ENCODE data around the gene TRIM46. TPM values are rescaled to one million over a fixed set of nuclear protein-coding genes. Genes with fewer than 3 reads are reported as not detected.
"Not testable (repeated sequence)": the region's sequence is repeated elsewhere in the genome, so short reads cannot be mapped to it uniquely, and the experiment has no call there.

The TRIM46 gene
- total RNA-seq, 1 experiment from 2014 or later: 3.8 TPM

DNA sequence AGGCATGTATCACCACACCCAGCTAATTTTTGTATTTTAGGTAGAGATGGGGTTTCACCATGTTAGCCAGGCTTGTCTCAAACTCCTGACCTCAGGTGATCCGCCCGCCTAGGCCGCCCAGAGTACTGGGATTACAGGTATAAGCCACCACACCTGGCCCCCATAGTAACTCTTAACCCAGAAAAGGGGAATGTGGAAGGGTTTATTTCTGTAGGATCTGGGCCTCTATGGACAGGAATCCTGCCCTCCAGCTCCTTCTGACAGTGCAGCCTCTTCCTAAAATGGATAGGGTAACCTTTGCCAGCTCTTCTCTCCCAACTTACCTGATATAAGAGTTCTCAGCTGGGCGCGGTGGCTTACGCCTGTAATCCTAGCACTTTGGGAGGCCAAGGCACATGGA lies 11.0 kb upstream of the TRIM46 start:
- H3K36me3 ChIP-seq (ENCODE audit: control insufficient read depth, insufficient read depth, low read length); H3K9me3 ChIP-seq (ENCODE audit: control insufficient read depth, insufficient read depth, low read depth, low read length); intact Hi-C loops (cut with micrococcal nuclease; ENCODE audit: unreplicated experiment); in situ Hi-C loops (cut with HindIII; ENCODE audit: low pct_unique_long_range_greater_than_20kb, low sequenced_read_pairs); POLR2A ChIA-PET; H3K27me3 ChIP-seq (ENCODE audit: control insufficient read depth, insufficient read depth, low read length); CTCF ChIA-PET; H3K27ac ChIP-seq (ENCODE audit: low read length); H3K4me3 ChIP-seq (ENCODE audit: low read depth in 2 of 2, low read length in 2 of 2); ATAC-seq; DNase-seq (ENCODE audit: low read depth, low spot score); H3K4me1 ChIP-seq (ENCODE audit: control insufficient read depth, insufficient read depth, low read length); BruUV-seq (replicated peaks): not testable (repeated sequence)

DNA sequence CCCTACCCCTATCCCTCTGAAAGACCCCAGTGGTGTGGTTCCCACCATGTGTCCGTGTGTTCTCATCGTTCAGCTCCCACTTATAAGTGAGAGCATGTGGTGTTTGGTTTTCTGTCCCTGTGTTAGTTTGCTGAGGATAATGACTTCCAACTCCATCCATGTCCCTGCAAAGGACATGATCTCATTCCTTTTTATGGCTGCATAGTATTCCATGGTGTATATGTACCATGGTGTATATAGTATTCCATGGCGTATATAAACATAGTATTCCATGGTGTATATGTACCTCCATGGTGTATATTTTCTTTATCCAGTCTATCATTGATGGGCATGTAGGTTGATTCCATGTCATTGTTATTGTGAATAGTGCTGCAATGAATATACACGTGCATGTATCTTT lies 9.9 kb upstream of the TRIM46 start:
- H3K9me3 ChIP-seq (ENCODE audit: control insufficient read depth, insufficient read depth, low read depth, low read length); H3K27me3 ChIP-seq (ENCODE audit: control insufficient read depth, insufficient read depth, low read length); BruUV-seq (replicated peaks); H3K27ac ChIP-seq (ENCODE audit: low read length); ATAC-seq; in situ Hi-C loops (cut with HindIII; ENCODE audit: low pct_unique_long_range_greater_than_20kb, low sequenced_read_pairs); POLR2A ChIA-PET; H3K4me1 ChIP-seq (ENCODE audit: control insufficient read depth, insufficient read depth, low read length); DNase-seq (ENCODE audit: low read depth, low spot score); intact Hi-C loops (cut with micrococcal nuclease; ENCODE audit: unreplicated experiment); H3K36me3 ChIP-seq (ENCODE audit: control insufficient read depth, insufficient read depth, low read length); H3K4me3 ChIP-seq (ENCODE audit: low read depth in 2 of 2, low read length in 2 of 2); CTCF ChIA-PET: not testable (repeated sequence)

DNA sequence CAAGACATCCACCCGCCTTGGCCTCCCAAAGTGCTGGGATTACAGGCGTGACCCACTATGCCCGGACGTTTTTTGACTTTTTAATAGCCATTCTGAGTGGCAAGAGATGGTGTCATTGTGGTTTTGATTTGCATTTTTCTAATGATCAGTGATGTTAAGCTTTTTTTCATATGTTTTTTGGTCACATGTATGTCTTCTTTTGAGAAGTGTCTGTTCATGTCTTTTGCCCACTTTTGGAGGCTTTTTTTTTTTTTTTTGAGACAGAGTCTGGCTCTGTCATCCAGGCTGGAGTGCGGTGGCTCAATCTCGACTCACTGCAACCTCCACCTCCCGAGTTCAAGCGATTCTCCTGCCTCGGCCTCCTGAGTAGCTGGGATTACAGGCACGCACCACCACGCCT lies 9.0 kb upstream of the TRIM46 start:
- H3K27me3 ChIP-seq (ENCODE audit: control insufficient read depth, insufficient read depth, low read length); ATAC-seq; H3K27ac ChIP-seq (ENCODE audit: low read length); H3K9me3 ChIP-seq (ENCODE audit: control insufficient read depth, insufficient read depth, low read depth, low read length); intact Hi-C loops (cut with micrococcal nuclease; ENCODE audit: unreplicated experiment); POLR2A ChIA-PET; H3K4me1 ChIP-seq (ENCODE audit: control insufficient read depth, insufficient read depth, low read length); H3K36me3 ChIP-seq (ENCODE audit: control insufficient read depth, insufficient read depth, low read length); in situ Hi-C loops (cut with HindIII; ENCODE audit: low pct_unique_long_range_greater_than_20kb, low sequenced_read_pairs); DNase-seq (ENCODE audit: low read depth, low spot score); H3K4me3 ChIP-seq (ENCODE audit: low read depth in 2 of 2, low read length in 2 of 2); BruUV-seq (replicated peaks): not testable (repeated sequence)
- CTCF ChIA-PET: interaction anchor here (0.8 kb wide), 1 partner anchor 8 kb away, joined by 6 read pairs; the partner anchor contains the start of gene KRTCAP2

DNA sequence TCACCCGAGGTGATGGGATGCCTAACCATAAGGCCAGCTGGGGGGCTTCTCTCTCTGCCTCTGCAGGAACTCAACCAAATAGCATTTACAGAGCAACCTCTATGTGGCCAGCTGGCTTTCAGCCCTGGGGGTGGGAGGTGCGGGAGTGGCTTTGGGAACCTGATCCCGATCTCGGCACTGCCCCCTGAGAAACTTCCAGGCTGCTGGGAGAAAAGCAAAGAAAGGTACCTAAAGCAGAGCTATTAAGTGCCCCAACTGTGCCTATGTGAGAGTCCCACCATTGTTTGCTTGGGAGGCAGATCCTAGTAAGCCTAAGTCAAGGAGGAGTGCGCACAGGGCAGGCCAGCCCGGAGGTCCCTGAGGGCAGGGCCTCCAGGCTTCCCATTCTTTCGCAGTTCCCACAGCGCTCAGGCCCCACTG lies 7.6 kb upstream of the TRIM46 start:
- no peaks in the 10 kb centered on the region for H3K9me3 ChIP-seq (ENCODE audit: control insufficient read depth, insufficient read depth, low read depth, low read length)
- ChIA-PET POLR2A (no interaction called here), CTCF (interaction anchor here (0.5 kb wide), 1 partner anchor 165 kb away, joined by 3 read pairs; no protein-coding TSS in a partner anchor)
- H3K27ac ChIP-seq (ENCODE audit: low read length): no peak overlapping the region
- no peak for DNase-seq (ENCODE audit: low read depth, low spot score)
- no peaks in the 10 kb centered on the region for H3K27me3 ChIP-seq (ENCODE audit: control insufficient read depth, insufficient read depth, low read length)
- TF ChIP-seq TCF7L2 (IDR thresholded peaks at IDR 0.05; ENCODE audit: low read depth, low read length) (no peak), POLR2AphosphoS5 (IDR thresholded peaks at IDR 0.05; ENCODE audit: low read depth, low read length) (no peak), SIN3A (IDR thresholded peaks at IDR 0.05; ENCODE audit: borderline replicate concordance, insufficient read depth, low read depth, low read length) (no peak)
- TF ChIP-seq, protein P1, sequence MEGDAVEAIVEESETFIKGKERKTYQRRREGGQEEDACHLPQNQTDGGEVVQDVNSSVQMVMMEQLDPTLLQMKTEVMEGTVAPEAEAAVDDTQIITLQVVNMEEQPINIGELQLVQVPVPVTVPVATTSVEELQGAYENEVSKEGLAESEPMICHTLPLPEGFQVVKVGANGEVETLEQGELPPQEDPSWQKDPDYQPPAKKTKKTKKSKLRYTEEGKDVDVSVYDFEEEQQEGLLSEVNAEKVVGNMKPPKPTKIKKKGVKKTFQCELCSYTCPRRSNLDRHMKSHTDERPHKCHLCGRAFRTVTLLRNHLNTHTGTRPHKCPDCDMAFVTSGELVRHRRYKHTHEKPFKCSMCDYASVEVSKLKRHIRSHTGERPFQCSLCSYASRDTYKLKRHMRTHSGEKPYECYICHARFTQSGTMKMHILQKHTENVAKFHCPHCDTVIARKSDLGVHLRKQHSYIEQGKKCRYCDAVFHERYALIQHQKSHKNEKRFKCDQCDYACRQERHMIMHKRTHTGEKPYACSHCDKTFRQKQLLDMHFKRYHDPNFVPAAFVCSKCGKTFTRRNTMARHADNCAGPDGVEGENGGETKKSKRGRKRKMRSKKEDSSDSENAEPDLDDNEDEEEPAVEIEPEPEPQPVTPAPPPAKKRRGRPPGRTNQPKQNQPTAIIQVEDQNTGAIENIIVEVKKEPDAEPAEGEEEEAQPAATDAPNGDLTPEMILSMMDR (IDR thresholded peaks at IDR 0.05): no peak
- TF ChIP-seq, protein P2, sequence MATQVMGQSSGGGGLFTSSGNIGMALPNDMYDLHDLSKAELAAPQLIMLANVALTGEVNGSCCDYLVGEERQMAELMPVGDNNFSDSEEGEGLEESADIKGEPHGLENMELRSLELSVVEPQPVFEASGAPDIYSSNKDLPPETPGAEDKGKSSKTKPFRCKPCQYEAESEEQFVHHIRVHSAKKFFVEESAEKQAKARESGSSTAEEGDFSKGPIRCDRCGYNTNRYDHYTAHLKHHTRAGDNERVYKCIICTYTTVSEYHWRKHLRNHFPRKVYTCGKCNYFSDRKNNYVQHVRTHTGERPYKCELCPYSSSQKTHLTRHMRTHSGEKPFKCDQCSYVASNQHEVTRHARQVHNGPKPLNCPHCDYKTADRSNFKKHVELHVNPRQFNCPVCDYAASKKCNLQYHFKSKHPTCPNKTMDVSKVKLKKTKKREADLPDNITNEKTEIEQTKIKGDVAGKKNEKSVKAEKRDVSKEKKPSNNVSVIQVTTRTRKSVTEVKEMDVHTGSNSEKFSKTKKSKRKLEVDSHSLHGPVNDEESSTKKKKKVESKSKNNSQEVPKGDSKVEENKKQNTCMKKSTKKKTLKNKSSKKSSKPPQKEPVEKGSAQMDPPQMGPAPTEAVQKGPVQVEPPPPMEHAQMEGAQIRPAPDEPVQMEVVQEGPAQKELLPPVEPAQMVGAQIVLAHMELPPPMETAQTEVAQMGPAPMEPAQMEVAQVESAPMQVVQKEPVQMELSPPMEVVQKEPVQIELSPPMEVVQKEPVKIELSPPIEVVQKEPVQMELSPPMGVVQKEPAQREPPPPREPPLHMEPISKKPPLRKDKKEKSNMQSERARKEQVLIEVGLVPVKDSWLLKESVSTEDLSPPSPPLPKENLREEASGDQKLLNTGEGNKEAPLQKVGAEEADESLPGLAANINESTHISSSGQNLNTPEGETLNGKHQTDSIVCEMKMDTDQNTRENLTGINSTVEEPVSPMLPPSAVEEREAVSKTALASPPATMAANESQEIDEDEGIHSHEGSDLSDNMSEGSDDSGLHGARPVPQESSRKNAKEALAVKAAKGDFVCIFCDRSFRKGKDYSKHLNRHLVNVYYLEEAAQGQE (IDR thresholded peaks at IDR 0.05; ENCODE audit: insufficient read depth in 1 of 2, low read depth in 2 of 2, low read length in 1 of 2): no peak
- H3K36me3 ChIP-seq (ENCODE audit: control insufficient read depth, insufficient read depth, low read length): no peaks in the 10 kb centered on the region; the same call in 1 of the 2 replicates
- ATAC-seq: no peak
- no peak overlapping the region for H3K4me3 ChIP-seq (ENCODE audit: low read depth in 2 of 2, low read length in 2 of 2)
- BruUV-seq (replicated peaks): no TSS peak
- peaks cover 6% of the 10 kb centered on the region; the same call in 1 of the 2 replicates for H3K4me1 ChIP-seq (ENCODE audit: control insufficient read depth, insufficient read depth, low read length)
- intact Hi-C loops (cut with micrococcal nuclease; ENCODE audit: unreplicated experiment): no loop called here
- in situ Hi-C loops (cut with HindIII; ENCODE audit: low pct_unique_long_range_greater_than_20kb, low sequenced_read_pairs): no loop called here

Measured in Panc1 (cell line).